Peyer's patch (tissue), 4 donors: ENCODE data around the gene SLC27A5.

Source experiments
- POLR2A ChIP-seq, 2 donors: fragments of 450-650 bp; IDR thresholded peaks; one replicate each; pipeline ENCODE4 v1.5.1; 2017; ENCODE audit warnings: antibody characterized with exemption in 2 of 2, mild to moderate bottlenecking in 2 of 2, moderate library complexity in 2 of 2
- TF ChIP-seq, protein P1 (sequence below), 6 experiments: fragments of 450-650 bp in 4 of 6; fragments of 200-600 bp in 2 of 6; sonication (generic) in 1 of 6; IDR thresholded peaks; one replicate each; pipeline ENCODE4 v1.5.1; 2017 to 2019; ENCODE audit warnings: antibody characterized with exemption in 6 of 6, mild to moderate bottlenecking in 3 of 6, moderate library complexity in 1 of 6

DNA sequence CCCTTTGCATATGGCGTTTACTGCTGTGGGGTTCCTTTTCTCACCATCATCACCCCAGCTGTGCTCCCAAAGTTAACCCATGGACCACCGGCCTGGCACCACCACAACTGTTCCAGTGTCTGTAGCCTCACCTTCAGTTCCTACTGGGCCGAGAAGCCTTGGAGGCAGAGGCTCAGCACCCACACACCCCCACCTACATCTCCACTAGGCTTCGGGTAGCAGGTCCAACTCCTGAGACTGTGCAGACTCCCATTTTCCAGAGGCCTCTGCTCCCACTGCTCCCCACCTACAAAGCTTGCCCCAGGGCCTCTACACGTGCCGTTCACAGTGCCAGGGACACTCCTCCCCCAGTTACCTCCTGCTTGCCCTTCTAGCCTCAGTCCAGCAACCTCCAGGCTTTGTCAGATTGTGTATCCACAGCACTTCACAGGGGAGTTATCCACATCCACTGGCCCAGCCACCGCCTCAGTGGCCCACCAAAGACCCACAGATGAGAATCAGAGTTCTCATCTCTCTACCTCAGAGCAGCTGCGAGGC, 14.1 kb downstream of the SLC27A5 start:
- TF ChIP-seq POLR2A (IDR thresholded peaks at IDR 0.05), result no peak
- TF ChIP-seq, protein P1, sequence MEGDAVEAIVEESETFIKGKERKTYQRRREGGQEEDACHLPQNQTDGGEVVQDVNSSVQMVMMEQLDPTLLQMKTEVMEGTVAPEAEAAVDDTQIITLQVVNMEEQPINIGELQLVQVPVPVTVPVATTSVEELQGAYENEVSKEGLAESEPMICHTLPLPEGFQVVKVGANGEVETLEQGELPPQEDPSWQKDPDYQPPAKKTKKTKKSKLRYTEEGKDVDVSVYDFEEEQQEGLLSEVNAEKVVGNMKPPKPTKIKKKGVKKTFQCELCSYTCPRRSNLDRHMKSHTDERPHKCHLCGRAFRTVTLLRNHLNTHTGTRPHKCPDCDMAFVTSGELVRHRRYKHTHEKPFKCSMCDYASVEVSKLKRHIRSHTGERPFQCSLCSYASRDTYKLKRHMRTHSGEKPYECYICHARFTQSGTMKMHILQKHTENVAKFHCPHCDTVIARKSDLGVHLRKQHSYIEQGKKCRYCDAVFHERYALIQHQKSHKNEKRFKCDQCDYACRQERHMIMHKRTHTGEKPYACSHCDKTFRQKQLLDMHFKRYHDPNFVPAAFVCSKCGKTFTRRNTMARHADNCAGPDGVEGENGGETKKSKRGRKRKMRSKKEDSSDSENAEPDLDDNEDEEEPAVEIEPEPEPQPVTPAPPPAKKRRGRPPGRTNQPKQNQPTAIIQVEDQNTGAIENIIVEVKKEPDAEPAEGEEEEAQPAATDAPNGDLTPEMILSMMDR (IDR thresholded peaks at IDR 0.05), result no peak
